GM23338 (cell line): Measurements from ENCODE around the gene TMEM225B.

Experiments used
- CTCF ChIP-seq, 2 experiments: fragments of 200-600 bp in 1 of 2; sonication (generic) in 1 of 2; conservative IDR thresholded peaks; 2 replicates each; pipeline versions ENCODE4 v1.5.1 to v1.6.1; 2016 to 2017; ENCODE audit warnings: antibody characterized with exemption in 2 of 2, low read depth in 2 of 2, mild to moderate bottlenecking in 2 of 2, moderate library complexity in 1 of 2
- ETS1 ChIP-seq: IDR thresholded peaks from 2 replicates; pipeline ENCODE4 v1.6.1; 2016; ENCODE audit warnings: antibody characterized with exemption
- EZH2 ChIP-seq: fragments of 200-600 bp; sonication (generic); IDR thresholded peaks from one replicate; pipeline ENCODE4 v1.8.0; 2017; ENCODE audit warnings: antibody characterized with exemption, mild to moderate bottlenecking, low read depth; ENCODE audit not compliant: unreplicated experiment
- EZH2phosphoT487 ChIP-seq: fragments of 200-600 bp; sonication (generic); IDR thresholded peaks from one replicate; pipeline ENCODE4 v1.8.1; 2018; ENCODE audit warnings: antibody characterized with exemption; ENCODE audit not compliant: unreplicated experiment
- JUNB ChIP-seq: IDR thresholded peaks from one replicate; pipeline ENCODE4 v1.6.1; 2016; ENCODE audit warnings: antibody characterized with exemption; ENCODE audit not compliant: unreplicated experiment
- POLR2AphosphoS5 ChIP-seq: IDR thresholded peaks from 2 replicates; pipeline ENCODE4 v1.6.1; 2016; ENCODE audit warnings: antibody characterized with exemption, low read depth
- REST ChIP-seq: IDR thresholded peaks from one replicate; pipeline ENCODE4 v1.6.1; 2018; ENCODE audit warnings: antibody characterized with exemption; ENCODE audit not compliant: unreplicated experiment

- no peak for TF ChIP-seq POLR2AphosphoS5
- no peak for TF ChIP-seq CTCF (conservative IDR thresholded peaks at IDR 0.05; ENCODE audit: low read depth in 2 of 2)
- TF ChIP-seq EZH2phosphoT487, result no peak
- TF ChIP-seq EZH2, result no peak
- no peak for TF ChIP-seq REST
- no peak for TF ChIP-seq ETS1
- no peak for TF ChIP-seq JUNB
These were observed 17.9 kb downstream of the TMEM225B start for GRCh38 chr7:99615989-99616358.
